Activated T-cell treated with anti-CD3 and anti-CD28 coated beads, Interleukin-2, amount 50 U/mL, for 72 hours (primary cell): ENCODE results near the gene ABCB11. TPM values are rescaled to one million over a fixed set of nuclear protein-coding genes. Genes with fewer than 3 reads are reported as not detected.

Source experiments
- ATAC-seq, 2 donors: fragments of 150-1000 bp; cut with Tn5 transposase; replicated peaks in 1 of 2; 2 replicates each; pipeline ENCODE4 v1.10.0; 2021; ENCODE audit warnings: moderate library complexity in 2 of 2, mild to moderate bottlenecking in 1 of 2
- DNase-seq, 2 donors: peaks; one replicate each; pipeline ENCODE4 v3.0.0; 2021 to 2022; ENCODE audit warnings: mixed read lengths in 1 of 2
- H3K27ac Mint-ChIP-seq: one replicate; pipeline ENCODE4 v1.8.0; 2022; ENCODE audit warnings: mild to moderate bottlenecking, moderate library complexity, mixed read lengths
- H3K27me3 Mint-ChIP-seq: one replicate; pipeline ENCODE4 v1.8.0; 2022; ENCODE audit warnings: low read depth, mixed read lengths
- H3K36me3 Mint-ChIP-seq, 2 donors: one replicate each; pipeline ENCODE4 v1.8.0; 2022; ENCODE audit warnings: mixed read lengths in 2 of 2, mild to moderate bottlenecking in 1 of 2; ENCODE audit not compliant: insufficient read depth in 2 of 2
- H3K4me1 Mint-ChIP-seq: one replicate; pipeline ENCODE4 v1.8.0; 2022; ENCODE audit warnings: low read depth, mixed read lengths
- H3K4me3 Mint-ChIP-seq, 2 donors: one replicate each; pipeline ENCODE4 v1.8.0; 2022; ENCODE audit warnings: mild to moderate bottlenecking in 2 of 2, mixed read lengths in 2 of 2, moderate library complexity in 2 of 2
- H3K9me3 Mint-ChIP-seq, 2 donors: one replicate each; pipeline ENCODE4 v1.8.0; 2022; ENCODE audit warnings: mixed read lengths in 2 of 2
- total RNA-seq, 2 donors: library from RNA; stranded (reverse); gene quantifications; one replicate each; pipeline ENCODE4 v1.2.3, GENCODE V29; 2022

ABCB11 gene
- not detected for total RNA-seq

DNA sequence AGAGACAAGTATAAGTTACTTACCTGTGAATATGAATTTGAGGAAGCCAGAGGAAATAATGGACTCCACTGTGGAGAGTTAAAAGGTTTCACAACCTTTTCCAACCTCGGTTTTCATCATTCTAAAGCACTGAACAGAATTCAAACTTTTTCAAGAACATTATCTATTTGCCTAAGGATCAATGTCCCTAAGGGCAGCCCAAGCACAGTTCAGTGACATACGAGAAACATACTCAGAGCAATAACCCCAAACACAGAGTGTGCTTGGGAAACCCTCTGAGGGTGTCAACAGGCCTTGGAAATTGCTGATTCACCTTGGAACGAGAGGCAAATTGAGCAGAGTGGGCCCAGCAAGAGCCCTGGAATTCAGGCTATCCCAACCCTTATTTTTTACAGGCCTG is at the start of gene ABCB11:
ABCB11 (minus strand) TSS at position 123 of the 400 bp plus-strand sequence. CDS start 13,199 bp downstream, outside the sequence.
- Mint-ChIP-seq H3K36me3 (peaks cover 3 to 5% of the 10 kb centered on the region in 2 donors), H3K27ac (no peak within 1 kb of the TSS), H3K9me3 (peaks cover 8 to 14% of the 10 kb centered on the region in 2 donors), H3K4me1 (no peaks in the 10 kb centered on the region), H3K4me3 (no peak within 1 kb of the TSS), H3K27me3 (no peaks in the 10 kb centered on the region)
- DNase-seq: no peak
- ATAC-seq: no peak

DNA sequence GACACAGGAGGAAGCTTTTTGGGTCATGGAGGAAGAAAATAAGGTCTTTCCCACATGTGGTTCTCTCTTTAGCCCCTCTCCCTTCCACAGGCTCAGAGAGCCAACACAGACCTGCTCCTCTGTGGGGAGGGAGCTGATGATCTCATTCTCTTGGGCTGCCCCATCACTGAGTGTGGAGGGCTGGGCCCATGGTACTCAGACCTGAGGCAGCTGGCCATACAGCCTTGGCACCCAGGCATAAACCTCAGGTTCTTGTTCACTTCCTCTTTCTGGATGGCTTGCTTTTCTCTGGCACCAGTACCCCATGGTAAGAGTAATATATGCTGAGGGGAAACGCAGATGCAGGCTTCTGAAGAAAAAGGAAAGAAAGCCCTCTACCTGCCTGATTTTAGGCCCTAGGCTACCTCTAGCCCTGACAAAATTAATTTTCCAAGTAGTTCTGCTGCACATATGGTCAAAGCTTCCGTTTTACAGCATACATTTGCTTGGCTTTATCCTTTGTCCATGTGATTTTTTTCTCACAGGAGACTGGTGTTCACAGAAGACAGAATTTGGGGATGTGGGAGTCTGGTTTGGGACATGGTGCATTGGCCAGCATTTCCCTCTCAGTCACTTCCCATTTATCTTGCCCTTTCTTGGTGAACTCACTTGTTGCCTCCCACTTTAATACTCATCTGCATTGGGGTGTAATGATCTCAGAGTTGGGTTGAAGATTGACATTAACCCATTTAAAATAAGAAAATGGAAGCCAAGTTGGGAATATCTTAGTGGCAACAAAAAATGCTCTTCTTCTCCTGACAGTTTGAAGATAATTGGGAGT is 49.3 kb upstream of the ABCB11 start:
- peaks cover 0 to 6% of the 10 kb centered on the region in 2 donors for H3K9me3 Mint-ChIP-seq
- DNase-seq (no peak), ATAC-seq (peak; percentile 45 to 53)
- H3K27me3 Mint-ChIP-seq: peaks cover 8% of the 10 kb centered on the region
- peaks cover 14% of the 10 kb centered on the region for H3K4me1 Mint-ChIP-seq
- peaks cover 4 to 13% of the 10 kb centered on the region in 2 donors for H3K36me3 Mint-ChIP-seq
- H3K27ac Mint-ChIP-seq: no peak overlapping the region
- no peak overlapping the region for H3K4me3 Mint-ChIP-seq

DNA sequence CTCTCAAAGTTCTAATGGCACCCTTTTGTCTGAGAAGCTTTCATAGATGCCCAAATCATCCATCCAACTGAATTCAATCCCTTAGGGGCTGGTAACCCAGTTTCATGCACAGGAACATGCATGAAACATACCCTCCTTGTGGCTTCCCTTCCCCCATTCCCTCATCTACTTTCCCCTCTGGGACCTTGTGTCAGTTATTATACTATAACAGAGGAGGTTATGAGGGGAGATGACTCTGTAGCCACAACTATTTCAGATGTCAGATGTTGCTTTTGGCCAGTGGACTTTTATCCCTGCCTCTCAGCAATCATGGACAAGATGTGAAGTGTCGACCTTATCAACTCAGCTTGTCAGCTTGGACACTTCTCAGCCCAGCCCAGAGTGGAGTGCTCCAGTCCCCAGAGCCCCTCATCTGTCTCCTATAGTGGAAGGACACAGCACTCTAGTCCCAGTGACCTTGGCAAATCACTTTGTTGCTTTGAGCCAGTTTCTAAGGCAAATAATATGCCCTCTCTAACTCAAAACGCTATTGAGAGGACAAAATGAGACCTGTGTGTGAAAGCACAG is 46.6 kb upstream of the ABCB11 start:
- no peak for ATAC-seq
- H3K4me1 Mint-ChIP-seq: peaks cover 28% of the 10 kb centered on the region
- H3K27ac Mint-ChIP-seq: no peak overlapping the region
- H3K27me3 Mint-ChIP-seq: no peaks in the 10 kb centered on the region
- DNase-seq: no peak
- no peak overlapping the region for H3K4me3 Mint-ChIP-seq
- peaks cover 2 to 4% of the 10 kb centered on the region in 2 donors for H3K9me3 Mint-ChIP-seq
- H3K36me3 Mint-ChIP-seq: peaks cover 8 to 12% of the 10 kb centered on the region in 2 donors

DNA sequence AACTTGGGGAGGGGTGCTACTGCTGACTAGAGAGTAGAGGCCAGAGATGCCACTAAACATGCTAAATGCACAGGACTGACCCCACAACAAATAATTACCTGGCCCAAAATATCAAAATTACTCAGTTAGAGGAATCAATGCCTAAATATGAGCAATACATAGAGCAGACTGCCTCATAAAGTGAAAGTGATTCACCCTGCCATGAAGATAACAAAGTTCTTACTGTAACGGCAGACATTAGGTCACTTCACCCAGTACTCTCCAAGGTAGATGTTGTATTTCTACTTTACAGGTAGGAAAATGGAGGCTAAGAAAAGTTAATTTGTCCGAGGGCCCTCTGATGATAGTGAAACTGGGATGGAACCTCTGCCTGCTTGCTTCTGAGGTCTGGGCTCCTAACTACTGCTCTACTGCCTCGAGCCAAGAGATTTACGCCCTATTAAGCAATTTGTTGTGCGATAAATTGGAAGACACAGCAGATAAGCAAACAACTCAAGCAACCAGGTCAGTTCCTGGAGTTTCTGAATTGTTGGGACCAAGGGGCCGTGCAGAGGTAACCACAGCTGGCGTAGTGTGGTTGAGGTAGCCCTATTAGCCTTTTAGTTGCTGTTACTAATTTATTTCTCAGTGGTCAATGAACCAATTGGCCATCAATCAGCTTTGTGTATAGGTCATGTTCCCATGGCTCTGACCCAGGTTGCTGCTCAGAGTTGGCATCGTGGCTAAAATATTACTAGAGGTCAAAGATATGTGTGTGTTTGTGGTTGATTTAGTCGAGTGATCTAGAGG is 43.0 kb upstream of the ABCB11 start:
- ATAC-seq: peak; percentile 79 to 84
- peaks cover 11 to 12% of the 10 kb centered on the region in 2 donors for H3K36me3 Mint-ChIP-seq
- H3K9me3 Mint-ChIP-seq: peaks cover 2 to 4% of the 10 kb centered on the region in 2 donors
- peak; percentile 10 to 22 for DNase-seq
- H3K27me3 Mint-ChIP-seq: no peaks in the 10 kb centered on the region
- peaks cover 51% of the 10 kb centered on the region for H3K4me1 Mint-ChIP-seq
- peak overlapping the region; percentile 36 for H3K27ac Mint-ChIP-seq
- peak overlapping the region; percentile 44 to 65 for H3K4me3 Mint-ChIP-seq

DNA sequence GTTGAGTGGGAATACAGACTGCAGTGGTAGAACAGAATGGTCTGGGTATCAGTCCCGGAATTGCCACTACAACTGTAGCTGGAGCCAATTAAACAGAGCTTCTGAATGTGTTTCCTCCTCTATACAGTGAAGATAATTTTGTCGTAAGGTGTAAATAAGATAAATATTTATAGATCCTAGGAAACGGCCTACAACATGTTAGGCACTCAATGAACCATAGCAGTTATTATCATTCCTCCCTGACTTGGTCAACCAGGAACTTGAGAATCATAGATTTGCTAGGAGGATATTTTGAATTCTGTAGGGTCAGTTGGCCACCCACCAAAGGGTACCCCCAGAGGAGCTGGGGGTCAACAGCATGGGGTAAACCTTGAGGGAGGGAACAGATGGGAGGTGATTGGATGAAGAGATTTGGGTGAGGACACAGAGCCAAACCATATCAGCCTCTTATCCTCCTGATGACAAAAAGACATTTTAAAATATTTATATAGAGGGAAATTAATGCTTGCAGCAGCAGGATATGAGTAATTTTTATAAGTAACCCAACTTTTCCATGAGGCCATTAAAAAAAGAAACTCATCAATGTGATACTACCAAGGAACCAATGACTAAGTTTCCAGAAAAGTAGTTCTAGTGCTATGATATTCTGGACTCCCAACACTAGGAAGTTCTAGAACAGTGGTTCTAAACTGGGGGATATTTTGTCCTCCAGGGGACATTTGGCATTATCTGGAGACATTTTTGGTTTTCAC is 42.3 kb upstream of the ABCB11 start:
- H3K27me3 Mint-ChIP-seq: no peaks in the 10 kb centered on the region
- ATAC-seq: peak in 1 of 2 donors; percentile 1

DNA sequence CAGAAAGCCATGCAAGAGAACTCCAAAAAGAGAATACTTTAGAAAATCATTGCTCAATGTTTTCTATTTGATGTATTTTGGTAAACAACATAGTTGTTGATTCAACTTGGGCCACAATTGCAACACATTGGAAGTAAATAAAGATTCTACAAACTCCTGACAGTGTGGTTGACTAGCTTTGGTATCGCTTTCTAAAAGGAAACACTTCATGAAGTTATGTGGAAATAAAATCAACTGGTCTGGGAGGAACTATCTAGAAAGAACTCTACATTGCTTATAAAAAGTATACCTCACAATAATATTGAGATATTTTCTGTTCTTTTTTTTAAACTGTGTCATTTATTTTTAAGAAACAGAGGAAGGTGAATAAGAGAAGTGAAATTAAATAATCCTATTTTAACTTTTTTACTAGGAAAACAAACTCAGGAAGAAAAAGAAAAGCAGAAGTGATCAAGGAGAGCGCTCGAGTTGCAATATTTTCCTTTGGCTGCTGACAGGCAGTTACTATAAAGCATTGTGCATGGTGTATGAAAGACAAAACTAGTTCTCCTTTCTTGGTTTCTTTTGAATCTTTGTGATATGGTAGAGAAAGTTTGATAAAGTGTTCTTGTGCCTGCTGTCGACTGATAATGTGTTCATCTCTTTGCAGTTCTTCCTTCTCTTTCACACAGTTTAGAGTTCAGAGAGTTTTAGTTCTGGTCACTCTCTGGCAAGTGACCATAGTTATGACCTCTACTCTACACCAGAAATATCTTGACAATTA is 41.2 kb upstream of the ABCB11 start:
- ATAC-seq: no peak

More for the DNA sequence above, 42.3 kb upstream of the ABCB11 start:
- Mint-ChIP-seq H3K4me3 (peak overlapping the region; percentile 44 to 65), H3K27ac (peak overlapping the region; percentile 65), H3K36me3 (peaks cover 11 to 12% of the 10 kb centered on the region in 2 donors), H3K9me3 (peaks cover 2 to 4% of the 10 kb centered on the region in 2 donors), H3K4me1 (peaks cover 58% of the 10 kb centered on the region)
- no peak for DNase-seq

DNA sequence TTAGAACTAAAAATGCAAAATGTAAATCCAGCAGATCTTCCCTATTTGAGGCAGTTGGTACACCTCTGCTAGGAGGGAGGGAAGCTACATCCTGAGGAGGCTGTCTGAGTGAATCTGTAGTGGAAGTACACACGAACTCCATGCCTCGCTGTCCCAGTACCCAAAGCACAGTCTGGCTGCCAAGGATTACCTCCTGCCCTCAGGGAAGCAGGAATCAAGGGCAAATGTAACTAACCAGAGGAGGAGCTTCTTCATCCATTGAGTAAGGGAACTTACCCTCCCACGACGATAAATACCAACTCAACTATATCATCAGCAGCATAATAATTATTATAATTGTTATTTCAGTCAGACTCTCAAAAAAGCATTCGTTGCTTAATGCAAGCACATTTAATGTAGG is 40.3 kb upstream of the ABCB11 start:
- Mint-ChIP-seq H3K4me1 (peaks cover 60% of the 10 kb centered on the region), H3K4me3 (peak overlapping the region; percentile 58 to 62), H3K9me3 (peaks cover 2 to 3% of the 10 kb centered on the region in 2 donors), H3K36me3 (peaks cover 9 to 10% of the 10 kb centered on the region in 2 donors), H3K27me3 (no peaks in the 10 kb centered on the region), H3K27ac (peak overlapping the region; percentile 72)
- no peak for ATAC-seq
- DNase-seq: no peak

More for the DNA sequence above, 41.2 kb upstream of the ABCB11 start:
- peaks cover 2 to 4% of the 10 kb centered on the region in 2 donors for H3K9me3 Mint-ChIP-seq
- peaks cover 60% of the 10 kb centered on the region for H3K4me1 Mint-ChIP-seq
- no peak for DNase-seq
- peaks cover 10 to 11% of the 10 kb centered on the region in 2 donors for H3K36me3 Mint-ChIP-seq
- H3K4me3 Mint-ChIP-seq: peak overlapping the region; percentile 64 to 65
- no peaks in the 10 kb centered on the region for H3K27me3 Mint-ChIP-seq
- peak overlapping the region; percentile 87 for H3K27ac Mint-ChIP-seq

DNA sequence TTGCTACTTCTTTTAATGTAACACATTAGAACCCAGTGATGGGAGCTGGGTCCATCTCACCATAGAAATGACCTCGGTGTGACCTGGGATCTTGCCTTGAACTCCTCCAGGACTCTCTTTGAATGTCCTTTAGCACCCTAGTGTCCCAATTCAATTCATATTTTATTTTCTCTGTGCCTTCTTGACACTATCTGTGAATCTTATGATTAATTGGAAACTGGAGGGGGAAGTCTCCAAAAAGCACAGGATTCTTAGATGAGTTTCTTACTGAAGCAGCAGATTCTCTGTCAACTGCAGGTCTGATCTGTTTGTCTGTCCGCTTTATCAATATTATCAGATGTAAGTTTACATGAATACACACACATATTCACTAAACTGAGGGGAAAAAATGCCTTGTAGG is 38.7 kb upstream of the ABCB11 start:
- peak overlapping the region; percentile 62 to 85 for H3K4me3 Mint-ChIP-seq
- ATAC-seq (no peak), DNase-seq (no peak)
- no peaks in the 10 kb centered on the region for H3K27me3 Mint-ChIP-seq
- H3K27ac Mint-ChIP-seq: peak overlapping the region; percentile 63
- H3K36me3 Mint-ChIP-seq: peaks cover 5 to 8% of the 10 kb centered on the region in 2 donors
- H3K9me3 Mint-ChIP-seq: peaks cover 0 to 2% of the 10 kb centered on the region in 2 donors
- H3K4me1 Mint-ChIP-seq: peaks cover 60% of the 10 kb centered on the region

DNA sequence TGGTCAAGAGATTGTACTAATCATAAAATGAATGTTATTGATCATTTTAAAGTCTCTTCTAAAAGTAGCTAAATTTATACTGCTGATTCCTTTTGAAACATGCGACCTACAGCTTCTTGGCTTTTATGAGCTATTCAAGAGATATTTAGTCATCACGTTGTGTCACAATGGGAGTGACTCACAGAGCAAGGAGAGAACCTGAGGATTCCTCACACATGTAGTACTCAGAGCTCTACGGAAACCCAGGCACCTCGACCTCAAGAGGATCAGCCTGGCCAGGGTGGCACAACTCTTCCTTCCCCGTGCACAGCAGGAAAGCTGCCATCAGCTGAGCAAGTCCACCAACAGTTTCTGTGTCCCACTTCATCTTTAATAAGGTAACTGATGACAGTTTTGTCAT is 38.2 kb upstream of the ABCB11 start, which contains the start of gene DHRS9:
DHRS9 (plus strand) TSS at position 223 of the 400 bp plus-strand sequence. CDS start 12,019 bp downstream, outside the sequence.
- Mint-ChIP-seq H3K9me3 (peaks cover 0 to 2% of the 10 kb centered on the region in 2 donors), H3K27ac (peak within 1 kb of the TSS; percentile 63), H3K4me3 (peak within 1 kb of the TSS; percentile 62 to 85), H3K4me1 (peaks cover 55% of the 10 kb centered on the region), H3K27me3 (no peaks in the 10 kb centered on the region), H3K36me3 (peaks cover 3 to 5% of the 10 kb centered on the region in 2 donors)
- peak; percentile 92 to 93 for ATAC-seq
- peak; percentile 53 to 69 for DNase-seq

DNA sequence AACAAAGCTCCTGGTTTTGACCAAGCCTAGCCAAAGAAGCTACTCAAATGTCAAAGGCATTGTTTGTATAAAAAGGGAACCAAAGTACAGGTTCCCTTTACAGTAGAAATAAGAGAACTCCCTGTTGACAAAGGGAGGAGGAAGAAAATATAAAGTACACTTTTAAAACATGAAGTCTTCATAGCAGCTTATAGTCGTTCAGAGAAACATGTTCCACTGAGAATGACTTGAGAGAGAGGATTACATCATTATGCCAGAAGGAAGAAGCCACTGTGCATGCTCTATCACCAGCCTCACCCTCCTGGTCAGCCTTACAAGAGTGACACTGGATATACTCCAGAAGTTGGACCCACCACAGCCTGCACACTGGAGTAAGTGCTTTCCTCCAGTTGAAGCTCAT is 35.8 kb upstream of the ABCB11 start:
- no peak for DNase-seq
- Mint-ChIP-seq H3K4me1 (peaks cover 31% of the 10 kb centered on the region), H3K9me3 (no peaks in the 10 kb centered on the region), H3K36me3 (no peaks in the 10 kb centered on the region), H3K4me3 (no peak overlapping the region), H3K27me3 (no peaks in the 10 kb centered on the region), H3K27ac (no peak overlapping the region)
- no peak for ATAC-seq

DNA sequence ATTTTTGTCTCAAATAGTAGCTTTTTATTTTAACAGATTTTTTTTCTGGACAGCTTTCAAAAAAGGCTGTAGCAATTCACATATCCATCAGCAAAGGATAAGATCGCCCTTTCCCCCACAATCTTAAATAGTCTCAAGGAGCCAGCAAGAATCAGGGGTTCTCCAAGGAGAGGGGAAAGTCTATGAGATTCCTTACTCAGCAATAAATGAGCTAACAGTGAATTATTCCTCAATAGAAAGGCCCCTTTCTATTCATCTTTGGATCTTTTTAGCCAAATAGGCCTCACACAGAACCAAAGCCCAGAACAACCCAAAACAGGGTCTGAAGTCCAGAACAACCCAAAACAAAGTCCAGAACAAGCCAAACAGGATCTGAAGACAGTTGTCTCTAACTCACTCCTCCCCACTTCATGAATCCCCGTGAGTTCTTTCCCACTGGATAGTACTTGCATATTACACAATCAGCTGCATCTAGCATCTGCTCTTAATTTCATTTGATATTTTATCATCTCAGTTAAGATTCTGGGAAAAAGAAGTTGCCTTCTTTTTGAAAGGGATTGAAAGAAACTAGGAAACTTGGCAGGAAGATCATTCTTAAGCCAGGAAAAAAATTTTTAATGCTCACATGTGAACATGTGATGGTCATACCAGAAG is 34.9 kb upstream of the ABCB11 start:
- Mint-ChIP-seq H3K4me3 (no peak overlapping the region), H3K36me3 (no peaks in the 10 kb centered on the region), H3K27ac (no peak overlapping the region), H3K4me1 (peaks cover 24% of the 10 kb centered on the region), H3K9me3 (no peaks in the 10 kb centered on the region), H3K27me3 (no peaks in the 10 kb centered on the region)
- no peak for ATAC-seq
- DNase-seq: no peak
